Measurements from ENCODE around the gene C6orf132. TPM values are rescaled to one million over a fixed set of nuclear protein-coding genes. Genes with fewer than 3 reads are reported as not detected.

Gene C6orf132
- total RNA-seq, 1 donor from 2014 or later, result 1.3 TPM

DNA sequence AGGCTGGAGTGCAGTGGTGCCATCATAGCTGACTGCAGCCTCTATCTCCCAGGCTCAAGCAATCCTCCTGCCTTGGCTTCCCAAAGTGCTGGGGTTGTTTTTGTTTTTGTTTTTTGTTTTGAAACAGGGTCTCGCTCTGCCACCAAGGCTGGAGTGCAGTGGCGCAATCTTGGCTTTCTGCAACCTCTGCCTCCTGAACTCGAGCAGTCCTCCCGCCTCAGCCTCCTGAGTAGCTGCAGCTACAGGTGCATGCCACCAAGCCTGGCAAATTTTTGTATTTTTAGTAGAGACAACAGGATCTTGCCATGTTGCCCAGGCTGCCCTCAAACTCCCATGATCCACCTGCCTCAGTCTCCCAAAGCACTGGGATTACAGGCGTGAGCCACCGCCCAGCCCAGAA lies 4.2 kb downstream of the C6orf132 start:
- DNase-seq (ENCODE audit: low spot score), result no peak
- intact Hi-C loops (cut with DNase I), result no loop called here

DNA sequence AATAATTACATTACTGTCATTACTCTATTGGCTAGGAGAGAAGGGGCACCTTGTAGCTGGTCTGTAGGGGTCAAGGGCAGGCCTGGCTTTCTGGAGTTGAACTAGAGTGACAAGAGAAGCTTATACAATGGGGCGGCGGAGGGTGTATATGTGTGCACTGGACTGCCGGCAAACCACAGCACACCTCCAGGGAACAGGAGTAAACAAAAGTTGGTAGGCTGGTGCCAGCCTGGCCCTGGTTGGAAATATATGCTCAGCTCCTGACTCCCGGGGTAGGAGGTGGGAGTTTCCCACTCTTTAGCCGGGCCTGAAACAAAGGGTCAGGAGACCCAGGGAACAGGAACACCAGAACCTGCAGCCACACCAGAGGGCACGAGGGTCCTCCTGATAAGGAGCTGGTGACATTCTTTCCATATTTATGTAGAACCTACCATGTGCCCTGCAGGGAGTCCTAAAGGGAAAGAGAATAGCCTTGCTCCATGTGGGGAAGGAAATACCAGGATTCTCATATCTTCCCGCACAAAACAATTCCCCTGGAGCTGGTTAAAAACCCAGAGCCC lies 5.1 kb downstream of the C6orf132 start:
- DNase-seq (ENCODE audit: low spot score), result no peak
- intact Hi-C loops (cut with DNase I), result no loop called here

DNA sequence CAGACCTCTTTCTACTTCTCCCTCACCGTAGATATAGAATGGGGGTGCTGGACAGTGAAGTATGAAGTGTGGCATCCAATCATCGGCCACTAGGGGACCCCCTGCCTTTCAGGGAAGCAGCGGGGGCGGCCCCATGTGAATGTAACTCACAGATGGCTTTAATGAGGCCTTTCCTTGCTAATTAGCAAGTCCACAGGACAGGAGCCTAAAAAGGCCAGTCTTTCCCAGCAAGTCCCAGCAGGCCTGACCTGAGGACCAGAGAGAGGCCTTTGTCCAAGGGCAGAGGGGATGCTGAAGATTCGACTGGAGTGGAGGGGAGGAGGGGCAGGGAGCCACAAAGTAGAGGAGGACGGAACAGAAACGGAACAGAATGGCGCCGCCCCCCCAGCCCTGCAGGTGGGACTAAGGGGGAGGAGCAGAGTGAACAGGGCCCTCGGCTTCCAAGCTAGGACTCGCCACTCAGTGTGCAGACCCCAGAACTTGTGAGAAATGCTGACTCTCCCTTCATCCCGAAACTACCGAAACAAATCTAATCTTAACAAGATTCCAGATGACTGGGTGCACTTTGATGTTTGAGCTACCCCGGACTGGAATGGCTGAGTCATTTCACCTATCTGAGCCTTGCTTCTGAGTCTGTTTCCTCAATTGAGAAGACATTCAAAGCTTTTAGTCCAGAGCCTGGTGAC lies 5.8 kb downstream of the C6orf132 start:
- intact Hi-C loops (cut with DNase I), result no loop called here
- DNase-seq (ENCODE audit: low spot score), result no peak

DNA sequence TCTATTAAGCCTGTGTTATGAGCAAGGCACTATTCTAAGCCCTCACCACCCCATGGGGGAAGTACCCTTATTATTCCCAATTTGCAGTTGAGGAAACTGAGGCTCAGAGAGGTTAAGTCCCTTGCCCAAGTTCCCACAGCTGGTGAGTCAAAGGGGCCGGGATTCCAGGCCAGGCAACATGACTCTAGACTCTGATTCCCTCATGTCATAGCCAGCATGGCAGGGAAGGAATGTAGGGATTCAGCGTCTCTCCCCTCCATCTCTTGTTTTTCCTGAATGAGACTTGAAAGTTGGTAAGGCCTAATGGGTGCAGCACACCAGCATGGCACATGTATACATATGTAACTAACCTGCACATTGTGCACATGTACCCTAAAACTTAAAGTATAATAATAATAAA lies 6.7 kb downstream of the C6orf132 start:
- intact Hi-C loops (cut with DNase I), result no loop called here
- no peak for DNase-seq (ENCODE audit: low spot score)

DNA sequence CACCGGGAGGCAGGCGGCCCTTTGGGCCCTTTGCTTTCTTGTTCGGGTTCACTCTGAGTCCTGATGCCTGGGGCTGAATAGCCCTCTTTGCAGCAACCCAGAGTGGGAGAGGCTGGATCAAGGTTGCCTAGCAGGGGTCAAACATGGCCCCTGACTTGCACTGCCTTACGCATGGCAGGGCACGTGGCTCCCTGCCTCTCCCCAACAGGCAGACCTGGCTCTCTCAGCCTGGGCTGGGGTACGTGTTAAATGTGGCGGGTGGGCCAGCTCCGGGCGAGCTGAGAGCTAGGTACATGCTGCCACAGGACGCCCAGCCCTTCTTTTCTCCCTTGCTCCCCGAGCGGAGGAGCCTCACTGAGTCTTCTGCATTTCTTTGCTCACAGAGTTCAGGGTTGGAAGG lies 7.3 kb downstream of the C6orf132 start:
- no peak for DNase-seq (ENCODE audit: low spot score)
- intact Hi-C loops (cut with DNase I), result no loop called here

DNA sequence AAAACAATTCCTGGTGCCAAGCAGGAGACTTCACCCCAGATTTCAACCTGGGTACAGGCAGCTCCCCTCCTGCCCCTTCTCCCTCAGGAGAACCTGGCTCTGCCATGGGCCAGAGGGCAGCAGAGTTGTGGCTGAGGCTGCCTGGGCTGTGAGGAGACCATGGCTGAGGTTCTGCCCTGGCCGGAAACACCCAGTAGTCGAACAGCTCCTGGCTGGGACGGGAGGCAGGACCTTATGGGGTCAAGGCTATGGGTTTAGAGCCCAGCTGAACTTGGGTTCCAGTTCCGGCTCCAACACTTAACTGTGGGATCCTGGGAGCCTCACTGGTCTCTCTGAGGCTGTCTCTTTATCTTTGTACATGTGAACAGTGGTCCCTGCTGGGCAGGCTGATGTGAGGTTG lies 8.5 kb downstream of the C6orf132 start:
- DNase-seq (ENCODE audit: low spot score), result no peak
- intact Hi-C loops (cut with DNase I), result no loop called here

DNA sequence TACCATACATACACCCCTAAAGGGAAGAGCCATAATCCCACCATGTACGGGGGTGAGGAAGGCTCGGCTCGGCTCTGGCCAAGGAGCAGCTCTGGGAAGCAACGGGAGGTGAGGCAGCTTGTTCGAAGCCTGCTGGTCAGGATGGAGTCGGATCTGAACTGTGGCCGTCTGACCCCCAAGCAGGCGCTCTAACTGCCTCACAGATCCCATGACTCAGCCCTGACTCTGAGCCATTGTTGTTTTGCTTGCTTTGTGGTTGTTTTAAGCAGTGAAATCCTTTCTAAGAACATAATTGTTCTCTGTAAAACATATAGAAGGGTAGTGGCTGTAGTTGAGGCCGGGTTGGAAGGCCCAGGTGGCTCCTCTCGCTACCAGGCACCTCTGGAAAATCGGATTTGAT lies 10.9 kb downstream of the C6orf132 start:
- intact Hi-C loops (cut with DNase I), result no loop called here
- no peak for DNase-seq (ENCODE audit: low spot score)

DNA sequence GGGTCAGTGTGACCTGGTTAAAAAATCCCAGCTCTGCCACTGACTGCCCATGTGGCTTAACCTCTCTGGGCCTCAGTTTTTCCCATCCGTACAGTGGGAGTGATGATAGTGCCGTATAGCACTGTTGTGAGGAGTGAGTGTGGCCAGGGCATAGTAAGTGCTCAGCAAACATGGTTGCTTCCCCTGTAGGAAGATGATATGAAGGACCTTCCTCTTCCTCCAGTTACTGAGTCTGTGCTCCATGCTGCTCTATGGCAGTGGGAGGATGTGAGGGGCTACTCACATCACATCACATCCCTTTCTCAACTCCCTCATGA lies 13.1 kb downstream of the C6orf132 start:
- no peak for DNase-seq (ENCODE audit: low spot score)
- intact Hi-C loops (cut with DNase I), result no loop called here

DNA sequence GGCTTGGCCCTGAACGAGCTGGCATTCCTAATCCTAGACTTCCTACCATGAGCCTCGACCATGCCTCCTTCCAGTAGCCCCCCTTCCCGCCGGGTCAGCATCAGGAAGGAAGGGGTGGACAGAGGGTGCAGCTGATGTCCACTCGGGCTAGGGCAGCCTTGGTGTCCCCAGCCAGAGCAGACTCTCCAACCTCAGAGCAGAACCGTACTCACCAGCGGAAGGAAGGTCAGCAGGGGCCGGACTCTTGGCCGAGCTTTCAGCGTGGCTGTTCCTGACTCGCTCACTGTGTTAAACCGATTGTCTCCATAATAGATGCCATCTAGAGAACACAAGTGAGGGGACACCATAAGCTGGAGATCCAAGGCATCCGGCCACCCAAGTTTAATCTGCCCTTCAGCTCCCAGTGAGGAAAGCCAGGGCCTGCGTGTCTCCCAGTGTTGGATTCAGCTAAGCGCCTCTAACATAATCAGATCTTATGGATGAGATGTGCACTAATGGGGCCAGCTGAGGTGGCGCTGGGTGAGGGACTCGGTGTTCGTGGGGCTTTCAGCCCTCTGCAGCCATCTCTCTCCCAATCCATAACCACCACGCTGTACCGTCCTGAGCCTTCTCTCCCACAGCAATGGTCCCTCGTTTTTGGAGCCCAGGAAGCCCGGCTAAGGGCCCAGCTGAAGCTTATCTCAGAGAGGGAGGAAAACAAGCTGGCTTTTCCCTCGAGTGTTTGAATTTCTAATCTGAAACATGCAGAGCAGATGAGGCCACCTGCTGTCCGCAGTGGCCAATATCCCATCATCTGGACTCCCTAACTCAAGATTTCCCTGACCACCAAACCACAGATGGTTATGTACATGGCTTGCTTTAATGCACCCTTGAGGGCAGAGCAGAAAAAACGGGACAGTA lies 13.7 kb downstream of the C6orf132 start:
- no peak for DNase-seq (ENCODE audit: low spot score)
- intact Hi-C loops (cut with DNase I), result no loop called here

DNA sequence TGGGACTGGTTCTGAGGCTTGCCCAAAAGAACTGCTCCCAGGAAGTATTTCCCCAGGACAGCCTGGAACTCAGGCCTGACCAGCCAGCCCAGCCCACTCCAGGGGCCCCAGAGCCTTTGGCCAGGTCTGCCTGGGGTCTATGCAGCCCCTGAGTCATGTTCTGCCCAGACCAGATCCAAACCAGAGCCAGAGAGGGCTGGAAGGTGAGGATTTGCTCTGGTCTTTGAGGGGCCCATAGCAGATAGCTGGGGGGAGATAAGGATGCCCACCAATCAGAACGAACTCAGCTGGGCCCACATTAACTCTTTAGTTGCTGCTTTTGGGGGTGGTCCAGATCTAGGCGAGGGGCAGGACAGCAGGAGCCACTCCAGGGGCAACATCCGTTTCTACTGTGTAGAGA lies 16.8 kb downstream of the C6orf132 start:
- intact Hi-C loops (cut with DNase I), result no loop called here
- no peak for DNase-seq (ENCODE audit: low spot score)

DNA sequence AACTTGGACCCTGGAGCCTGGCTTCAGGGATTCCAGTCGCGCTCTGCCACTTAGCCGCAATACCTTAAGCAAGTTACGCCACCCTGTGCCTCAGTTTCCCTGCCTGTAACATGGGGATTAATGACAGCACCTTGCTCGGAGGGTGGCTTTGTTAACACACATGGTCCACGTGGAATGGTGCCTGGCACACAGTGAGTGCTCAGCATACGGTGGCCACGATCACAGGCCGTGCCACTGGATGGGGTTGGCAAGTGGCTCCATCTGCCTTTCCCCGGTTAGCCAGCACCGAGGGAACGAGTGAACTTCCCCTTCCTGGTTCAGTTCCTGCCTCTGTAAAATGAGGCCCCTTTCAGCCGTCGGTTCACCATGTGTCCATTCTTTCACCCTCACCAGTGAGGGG lies 17.2 kb downstream of the C6orf132 start:
- intact Hi-C loops (cut with DNase I), result no loop called here
- DNase-seq (ENCODE audit: low spot score), result no peak

DNA sequence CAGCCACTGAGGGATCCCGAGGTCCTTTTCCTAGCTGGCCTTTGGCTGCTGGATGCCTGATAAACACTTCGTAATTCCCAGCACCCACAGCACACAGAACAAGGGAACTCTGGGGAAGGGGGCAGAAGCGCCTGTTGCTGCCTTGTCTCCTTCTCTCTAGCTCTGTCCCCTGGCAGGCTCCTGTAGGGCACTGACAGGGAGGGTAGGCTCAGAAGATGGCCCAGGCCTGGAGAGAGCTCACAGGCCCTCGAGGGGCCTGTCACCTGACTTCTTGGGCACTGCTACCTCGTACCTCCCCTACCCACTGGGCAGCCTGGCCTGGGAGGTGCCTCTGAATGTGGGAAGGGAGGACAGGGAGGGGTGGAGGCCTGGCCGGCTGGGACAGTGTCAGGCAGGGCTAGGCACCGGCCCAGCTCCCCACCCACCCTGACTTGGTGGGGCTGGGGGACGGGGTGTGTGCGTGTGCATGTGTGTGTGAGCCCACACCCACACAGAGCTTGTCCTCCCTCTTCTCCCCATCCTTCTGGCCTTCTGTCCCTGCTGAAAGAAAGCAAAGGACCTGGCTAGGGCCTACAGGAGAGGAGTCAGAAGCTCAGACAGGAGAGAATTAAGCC lies 18.1 kb downstream of the C6orf132 start:
- no peak for DNase-seq (ENCODE audit: low spot score)
- intact Hi-C loops (cut with DNase I), result no loop called here

DNA sequence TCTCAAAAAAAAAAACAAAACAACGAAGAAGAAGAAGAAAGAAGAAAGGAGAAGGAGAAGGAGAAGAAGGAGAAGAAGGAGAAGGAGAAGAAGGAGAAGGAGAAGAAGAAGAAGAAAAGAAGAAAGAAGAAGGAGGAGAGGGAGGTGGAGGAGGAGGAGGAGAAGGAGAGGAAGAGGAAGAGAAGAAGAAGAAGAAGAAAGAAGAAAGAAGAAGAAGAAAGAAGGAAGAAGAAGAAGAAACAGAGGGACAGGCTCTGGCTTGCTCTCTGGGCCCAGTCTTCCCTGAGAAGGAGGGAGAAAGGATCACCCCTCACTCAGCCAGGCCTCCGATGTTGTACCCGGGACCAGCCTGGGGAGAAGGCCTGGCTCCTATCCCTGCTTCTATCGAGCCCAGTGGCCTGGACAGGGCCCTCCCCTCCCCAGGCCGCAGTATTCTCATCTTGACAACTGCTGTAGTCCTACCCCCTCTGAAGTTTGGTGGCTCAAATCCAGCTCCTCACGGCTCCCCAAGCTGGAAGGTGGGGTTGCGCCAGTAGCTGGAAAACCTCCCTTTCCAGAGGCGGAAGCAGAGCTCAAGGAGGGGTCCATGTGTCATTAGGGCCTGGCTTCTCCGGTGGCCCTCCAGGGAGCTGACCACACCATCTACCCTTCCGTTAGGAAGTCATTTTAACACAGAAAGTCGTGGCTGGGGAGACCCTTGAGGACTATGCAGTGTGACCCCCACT lies 18.9 kb downstream of the C6orf132 start:
- no peak for DNase-seq (ENCODE audit: low spot score)
- intact Hi-C loops (cut with DNase I), result no loop called here

DNA sequence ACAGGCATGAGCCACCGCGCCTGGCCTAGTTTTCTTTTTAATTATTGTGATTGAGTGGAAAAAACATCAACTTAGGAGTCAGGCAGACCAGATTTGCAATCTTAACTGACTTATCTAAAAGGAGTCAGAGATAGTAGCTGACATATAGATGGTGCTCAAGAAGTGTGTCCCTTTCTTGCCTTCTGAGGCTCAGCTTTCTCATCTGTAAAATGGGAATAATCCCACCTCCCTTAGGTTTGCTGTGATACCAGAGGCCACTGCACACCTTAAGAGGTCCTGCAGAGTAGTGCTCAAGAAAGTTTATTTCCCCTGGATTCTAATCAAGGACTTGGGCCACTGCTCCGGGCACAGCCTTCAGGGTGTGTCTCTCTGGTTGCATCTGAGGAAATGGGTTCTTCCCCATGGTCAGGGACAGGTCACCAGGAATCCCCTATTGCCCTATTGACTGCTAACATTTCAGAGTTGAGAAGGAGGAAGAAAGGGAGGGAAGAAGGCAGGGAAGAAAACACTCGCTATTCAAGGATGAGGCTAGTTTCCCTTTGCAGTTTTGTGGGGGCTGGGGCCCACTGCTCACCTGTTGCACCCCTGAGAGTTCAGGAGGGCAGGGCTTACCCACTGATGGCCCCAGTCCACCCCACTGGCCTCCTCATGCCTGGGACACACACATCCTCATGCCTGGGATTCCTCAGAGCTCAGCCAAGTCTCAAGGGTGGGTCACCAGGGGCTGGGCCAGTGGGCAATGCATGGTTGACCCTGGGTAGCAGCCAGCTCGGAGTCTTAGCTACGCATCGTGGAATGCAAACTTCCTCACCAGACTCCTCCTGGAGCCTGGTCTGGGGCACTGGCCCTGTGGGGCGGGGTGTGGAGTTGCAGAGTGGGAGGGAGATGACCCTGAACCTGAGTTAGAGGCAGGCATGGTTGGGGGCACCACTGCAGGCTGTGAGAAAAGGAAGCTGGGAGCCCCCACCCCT lies 21.2 kb downstream of the C6orf132 start:
- intact Hi-C loops (cut with DNase I), result no loop called here
- no peak for DNase-seq (ENCODE audit: low spot score)

DNA sequence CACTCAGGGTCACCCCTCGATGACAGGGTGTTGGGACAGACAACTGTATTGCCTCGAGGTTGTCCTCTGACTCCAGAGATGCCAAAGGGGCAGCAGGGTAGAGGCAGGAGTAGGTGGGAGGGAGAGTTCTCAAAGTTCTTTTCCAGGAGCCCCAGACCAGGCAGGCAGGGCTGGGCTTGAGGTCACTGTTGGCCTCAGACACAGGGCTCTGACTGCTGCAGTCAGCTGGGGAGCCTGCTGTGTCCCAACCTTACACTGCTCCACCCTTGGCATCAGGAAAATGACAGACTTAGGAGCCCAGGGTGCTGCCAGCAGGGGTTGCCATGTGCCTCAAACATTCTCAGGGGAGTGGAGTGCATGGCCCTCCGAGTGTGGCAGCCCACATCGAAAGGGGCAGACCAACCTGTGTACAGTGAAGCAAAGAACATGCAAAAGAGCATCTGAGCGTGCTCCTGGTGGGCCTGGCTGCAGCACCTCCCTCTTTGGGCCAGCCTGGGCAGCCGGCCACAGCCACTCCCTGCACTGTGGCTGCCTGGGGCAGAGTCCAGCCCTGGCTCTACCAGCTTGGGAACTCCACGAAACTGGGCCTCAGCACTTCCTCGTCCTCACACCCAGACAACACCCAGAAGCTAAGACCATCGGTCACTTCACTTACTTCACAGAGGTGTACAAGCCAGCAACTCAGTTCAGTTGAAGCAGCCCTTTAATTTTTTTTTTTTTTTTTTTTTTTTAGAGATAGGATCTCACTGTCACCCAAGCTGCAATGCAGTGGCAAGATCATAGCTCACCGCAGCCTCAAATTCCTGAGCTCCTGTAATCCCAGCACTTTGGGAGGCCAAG lies 24.0 kb downstream of the C6orf132 start:
- intact Hi-C loops (cut with DNase I), result loop anchor here (5.0 kb wide), 1 partner anchor 41 kb away; no protein-coding TSS in a partner anchor
- no peak for DNase-seq (ENCODE audit: low spot score)

DNA sequence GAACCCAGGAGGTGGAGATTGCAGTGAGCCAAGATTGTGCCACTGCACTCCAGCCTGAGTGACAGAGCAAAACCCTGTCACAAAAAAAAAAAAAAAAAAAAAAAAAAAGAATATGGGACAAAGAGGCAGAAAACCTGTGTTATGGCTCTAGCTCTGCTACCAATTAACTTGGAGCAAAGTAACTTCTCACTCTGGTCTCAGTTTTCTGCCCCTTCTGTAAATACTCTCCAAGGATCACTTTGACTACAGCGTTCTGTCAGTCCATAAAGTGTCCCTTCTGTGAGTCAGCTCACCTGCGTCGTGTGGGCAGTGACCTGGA lies 24.6 kb downstream of the C6orf132 start:
- intact Hi-C loops (cut with DNase I), result loop anchor here (5.0 kb wide), 1 partner anchor 41 kb away; no protein-coding TSS in a partner anchor
- DNase-seq (ENCODE audit: low spot score), result no peak

DNA sequence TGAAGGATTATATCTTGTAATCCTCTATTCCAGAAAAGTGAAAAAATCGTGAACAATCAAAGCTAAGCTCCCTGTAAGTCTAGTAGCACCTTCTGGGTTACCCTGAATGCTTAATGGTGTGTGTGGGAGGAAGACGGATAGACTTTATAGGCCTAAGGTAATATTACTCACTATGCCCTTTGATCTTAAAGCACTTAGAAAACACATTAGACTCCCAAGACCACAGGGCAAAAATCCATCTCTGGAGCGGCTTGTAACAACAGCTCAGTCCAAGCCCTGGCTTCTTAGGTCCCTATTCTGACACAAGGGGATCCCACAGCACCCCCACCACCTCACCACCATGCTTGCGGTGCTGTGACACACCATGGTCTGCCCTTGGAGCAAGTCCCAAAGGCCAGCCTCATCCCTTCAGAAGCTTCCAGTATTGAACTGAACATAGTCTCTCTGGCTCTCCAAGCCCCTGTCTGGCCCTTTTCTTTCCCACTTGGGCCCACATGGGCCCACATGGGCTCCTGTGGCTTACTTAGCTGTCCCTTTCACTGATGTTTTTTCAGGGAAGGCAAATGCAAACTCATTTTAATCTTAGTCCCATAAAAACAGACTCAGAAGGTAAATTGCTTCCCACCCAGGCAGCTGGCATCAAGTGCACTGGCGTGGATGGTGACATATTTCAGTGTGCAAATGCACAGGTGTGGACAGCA lies 28.3 kb downstream of the C6orf132 start:
- DNase-seq (ENCODE audit: low spot score), result no peak
- intact Hi-C loops (cut with DNase I), result no loop called here

All from cardiac septum (tissue), 1 donor.